GM21360 (cell line): Measurements from ENCODE around the gene RIPPLY2.
"Not testable (repeated sequence)": the region's sequence is repeated elsewhere in the genome, so short reads cannot be mapped to it uniquely, and the experiment has no call there.

Experiments used
- ATAC-seq: cut with Tn5 transposase; IDR thresholded peaks from one replicate; pipeline ENCODE4 v1.9.1; 2021; ENCODE audit warnings: mild to moderate bottlenecking, moderate library complexity; ENCODE audit not compliant: unreplicated experiment

Gene RIPPLY2

GRCh38 chr6:83897094-83897493, 43.9 kb downstream of the RIPPLY2 start:
- ATAC-seq = not testable (repeated sequence)

- ATAC-seq = no peak
Measured at GRCh38 chr6:83901624-83902023, 48.5 kb downstream of the RIPPLY2 start.

GRCh38 chr6:83904395-83904794, 51.2 kb downstream of the RIPPLY2 start:
- no peak for ATAC-seq

GRCh38 chr6:83905648-83906047, 52.5 kb downstream of the RIPPLY2 start:
- no peak for ATAC-seq
